Measurements from ENCODE around the gene GPSM1.

- no peak for TF ChIP-seq CTCF (IDR thresholded peaks at IDR 0.05)
- no peak for TF ChIP-seq EZH2 (IDR thresholded peaks at IDR 0.05; ENCODE audit: borderline replicate concordance, insufficient read depth, low read depth, low read length, poor library complexity, severe bottlenecking)
Observed at GRCh38 chr9:136358016-136358415, 30.7 kb downstream of the GPSM1 start.

All from B cell (primary cell).